Aorta (tissue), 5 donors: ENCODE data around the gene PNPLA8. TPM values are rescaled to one million over a fixed set of nuclear protein-coding genes. Genes with fewer than 3 reads are reported as not detected.
"Not testable (repeated sequence)": the region's sequence is repeated elsewhere in the genome, so short reads cannot be mapped to it uniquely, and the experiment has no call there.

Experiments used
- ATAC-seq: fragments of 200-7000 bp; cut with Tn5 transposase; one replicate; pipeline ENCODE4 v1.9.1; 2022; ENCODE audit warnings: moderate library complexity; ENCODE audit not compliant: low FRiP score
- DNase-seq, 2 donors: peaks; one replicate each; pipeline ENCODE4 v3.0.0-alpha.2; 2020
- H3K27ac ChIP-seq, 2 donors: one replicate each; pipeline ENCODE4 v1.5.1; 2013; ENCODE audit warnings: low read length in 2 of 2, mild to moderate bottlenecking in 2 of 2, moderate library complexity in 2 of 2, control low read depth in 1 of 2, inconsistent platforms in 1 of 2, low read depth in 1 of 2
- H3K27me3 ChIP-seq, 2 donors: one replicate each; pipeline ENCODE4 v1.6.1; 2013; ENCODE audit warnings: control low read depth in 1 of 2, low read length in 1 of 2, mild to moderate bottlenecking in 1 of 2, moderate library complexity in 1 of 2; ENCODE audit not compliant: insufficient read depth in 2 of 2, control insufficient read depth in 1 of 2
- H3K36me3 ChIP-seq, 2 donors: one replicate each; pipeline ENCODE4 v1.6.1; 2013; ENCODE audit warnings: control low read depth in 1 of 2, low read length in 1 of 2, mild to moderate bottlenecking in 1 of 2; ENCODE audit not compliant: insufficient read depth in 2 of 2, control insufficient read depth in 1 of 2
- H3K4me1 ChIP-seq, 2 donors: one replicate each; pipeline ENCODE4 v1.6.1; 2013; ENCODE audit warnings: low read length in 2 of 2, control low read depth in 1 of 2, mild to moderate bottlenecking in 1 of 2, moderate library complexity in 1 of 2; ENCODE audit not compliant: insufficient read depth in 2 of 2, control insufficient read depth in 1 of 2
- H3K4me3 ChIP-seq, 2 donors: one replicate each; pipeline ENCODE4 v1.5.1; 2013; ENCODE audit warnings: low read length in 2 of 2, control low read depth in 1 of 2, mild to moderate bottlenecking in 1 of 2
- H3K9me3 ChIP-seq: one replicate; pipeline ENCODE4 v1.6.1; 2013; ENCODE audit warnings: mild to moderate bottlenecking, low read length; ENCODE audit not compliant: control insufficient read depth
- WGBS, 2 donors: extraction: QIAGEN DNeasy Blood & Tissue Kit; methylation state at CpG; one replicate each; pipeline ENCODE4 v1.1.7; 2013; 5-methylcytosine and 5-hydroxymethylcytosine counted together
- intact Hi-C, 2 donors: fragments of 100-400 bp; cut with DNase I; formaldehyde crosslinking; loops; one replicate each; pipeline versions ENCODE4 v1.14.2 to v1.15.0; 2022
- polyA plus RNA-seq, 2 donors: library from polyadenylated mRNA; stranded (reverse); fragments of 200-250 nt; gene quantifications; one replicate each; pipeline ENCODE4 v1.2.3, GENCODE V29; 2013
- total RNA-seq, 2 donors: library from RNA; stranded (reverse); fragmentation: NEBNext Ultra II Directional; extraction: Animal tissue kit (Norgen Biotek cat#: 25700); gene quantifications; one replicate each; pipeline ENCODE4 v1.2.1, GENCODE V29; 2021
- donor health status: healthy with polysubstance abuse.
- donor health status: Bipolar disorder and iron deficiency.
- donor health status: DM: no; HTN: no; CAD: no.
- donor health status: DM: no; HTN: no; CAD: no.
- donor health status: DM: yes; HTN: yes; CAD: no.

The PNPLA8 gene
- total and polyA plus RNA-seq, 4 donors, result 14.4 to 32.8 (median 23.2) TPM

GRCh38 chr7:108522780-108523179, 3.2 kb downstream of the PNPLA8 start:
- ATAC-seq, result no peak
- no peaks in the 10 kb centered on the region for H3K36me3 ChIP-seq
- H3K4me1 ChIP-seq, result peaks cover 0 to 8% of the 10 kb centered on the region in 2 donors
- no peak for DNase-seq
- no peak overlapping the region for H3K4me3 ChIP-seq
- H3K9me3 ChIP-seq, result no peaks in the 10 kb centered on the region
- intact Hi-C loops, result no loop called here
- no peaks in the 10 kb centered on the region for H3K27me3 ChIP-seq
- 79 to 86% methylated on average over 2 of the region's 2 CpGs for WGBS, 2 donors
- no peak overlapping the region for H3K27ac ChIP-seq

GRCh38 chr7:108517951-108518350, 8.0 kb downstream of the PNPLA8 start:
- Histone ChIP-seq H3K27ac (no peak overlapping the region), H3K4me3 (no peak overlapping the region), H3K36me3 (peaks cover 0 to 2% of the 10 kb centered on the region in 2 donors), H3K27me3 (no peaks in the 10 kb centered on the region), H3K9me3 (no peaks in the 10 kb centered on the region), H3K4me1 (peaks cover 0 to 5% of the 10 kb centered on the region in 2 donors)
- intact Hi-C loops, result no loop called here
- no peak for DNase-seq
- 97 to 98% methylated on average over 3 of the region's 3 CpGs for WGBS, 2 donors
- no peak for ATAC-seq

DNA sequence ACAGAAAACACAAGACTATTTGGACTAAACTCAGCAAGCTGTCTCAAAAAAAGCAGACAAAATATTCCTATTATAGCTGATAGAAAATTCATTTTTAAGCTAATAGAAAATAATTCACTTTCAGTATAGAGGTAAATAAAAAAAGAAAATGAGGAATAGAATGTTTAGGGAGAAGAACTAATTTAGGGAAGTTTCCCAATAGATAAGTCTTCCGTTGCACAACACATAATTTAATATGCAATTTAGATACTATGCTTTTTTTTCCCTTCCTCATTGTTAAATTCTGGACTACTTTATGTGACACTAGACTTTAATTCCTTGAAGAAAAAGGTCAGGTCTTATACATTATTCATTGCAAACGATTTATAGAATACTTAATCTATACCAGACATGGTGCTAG, 10.3 kb downstream of the PNPLA8 start:
- DNase-seq (no peak), ATAC-seq (no peak)
- WGBS, 2 donors, result 89 to 93% methylated on average over 2 of the region's 2 CpGs
- no peaks in the 10 kb centered on the region for H3K9me3 ChIP-seq
- H3K36me3 ChIP-seq, result peaks cover 0 to 2% of the 10 kb centered on the region in 2 donors
- H3K4me1 ChIP-seq, result no peaks in the 10 kb centered on the region
- H3K27me3 ChIP-seq, result no peaks in the 10 kb centered on the region
- no peak overlapping the region for H3K27ac ChIP-seq
- intact Hi-C loops, result no loop called here
- no peak overlapping the region for H3K4me3 ChIP-seq

GRCh38 chr7:108515013-108515412, 10.9 kb downstream of the PNPLA8 start:
- ATAC-seq (no peak), DNase-seq (no peak)
- intact Hi-C loops, result no loop called here
- whole genome bisulfite sequencing, 2 donors, result 16 to 23% methylated on average over 3 of the region's 3 CpGs
- Histone ChIP-seq H3K27ac (no peak overlapping the region), H3K36me3 (peaks cover 0 to 2% of the 10 kb centered on the region in 2 donors), H3K4me1 (no peaks in the 10 kb centered on the region), H3K4me3 (no peak overlapping the region), H3K27me3 (no peaks in the 10 kb centered on the region), H3K9me3 (no peaks in the 10 kb centered on the region)

- Histone ChIP-seq H3K27me3 (no peaks in the 10 kb centered on the region), H3K36me3 (peaks cover 0 to 2% of the 10 kb centered on the region in 2 donors), H3K4me1 (no peaks in the 10 kb centered on the region), H3K4me3 (no peak overlapping the region), H3K9me3 (no peaks in the 10 kb centered on the region), H3K27ac (no peak overlapping the region)
- WGBS, 2 donors, result 82 to 83% methylated on average over 4 of the region's 4 CpGs
- DNase-seq (no peak), ATAC-seq (no peak)
- intact Hi-C loops, result no loop called here
Measured at GRCh38 chr7:108511939-108512338, 14.0 kb downstream of the PNPLA8 start.

DNA sequence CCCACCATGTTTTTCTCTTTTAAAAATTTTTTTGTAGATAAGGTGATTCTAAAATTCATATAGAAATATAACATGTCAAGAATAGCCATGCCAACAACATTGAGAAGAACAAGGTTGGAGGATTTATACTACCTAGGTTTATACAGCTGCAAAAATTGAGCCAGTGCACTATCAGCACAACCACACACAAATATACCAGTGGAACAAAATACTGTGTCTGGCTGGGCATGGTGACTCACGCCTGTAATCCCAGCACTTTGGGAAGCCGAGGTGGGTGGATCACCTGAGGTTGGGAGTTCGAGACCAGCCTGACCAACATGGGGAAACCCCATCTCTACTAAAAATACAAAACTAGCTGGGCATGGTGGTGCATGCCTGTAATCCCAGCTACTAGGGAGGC, 21.4 kb downstream of the PNPLA8 start:
- intact Hi-C loops, result loop anchor here in 1 of 2 donors (10.0 kb wide), 1 partner anchor 50 kb away; the partner anchor contains the start of gene NRCAM
- H3K4me3 ChIP-seq, H3K9me3 ChIP-seq, H3K27ac ChIP-seq, H3K4me1 ChIP-seq, H3K36me3 ChIP-seq, H3K27me3 ChIP-seq, ATAC-seq, DNase-seq: not testable (repeated sequence)
- 98 to 99% methylated on average over 3 of the region's 3 CpGs for WGBS, 2 donors

GRCh38 chr7:108503112-108504026, 22.6 kb downstream of the PNPLA8 start:
- 81 to 82% methylated on average over 5 of the region's 5 CpGs for WGBS, 2 donors
- intact Hi-C loops, result loop anchor here in 1 of 2 donors (10.0 kb wide), 1 partner anchor 49 kb away; the partner anchor contains the start of gene NRCAM
- Histone ChIP-seq H3K36me3 (no peaks in the 10 kb centered on the region), H3K9me3 (no peaks in the 10 kb centered on the region), H3K4me3 (no peak overlapping the region), H3K4me1 (no peaks in the 10 kb centered on the region), H3K27me3 (no peaks in the 10 kb centered on the region), H3K27ac (no peak overlapping the region)
- ATAC-seq (no peak), DNase-seq (no peak)

DNA sequence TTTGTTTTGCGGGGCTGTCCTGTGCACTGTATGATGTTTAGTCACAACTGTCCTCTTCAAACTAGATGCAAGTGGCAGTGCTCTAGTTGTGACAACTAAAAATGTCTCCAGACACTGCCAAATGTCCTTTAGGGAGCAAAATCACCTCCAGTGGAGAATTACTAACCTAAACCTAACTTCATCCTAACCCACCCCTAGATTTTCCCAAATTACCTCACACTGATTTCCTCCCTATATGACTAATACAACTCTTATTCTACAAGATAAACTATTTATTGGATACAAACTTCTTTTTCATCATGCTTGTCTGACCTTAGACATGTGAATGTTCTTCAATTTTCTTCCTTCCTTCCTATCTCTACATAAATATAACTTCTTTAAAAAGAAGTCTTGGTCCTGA, 26.4 kb downstream of the PNPLA8 start:
- Histone ChIP-seq H3K36me3 (no peaks in the 10 kb centered on the region), H3K4me3 (no peak overlapping the region), H3K27me3 (no peaks in the 10 kb centered on the region), H3K27ac (no peak overlapping the region), H3K4me1 (no peaks in the 10 kb centered on the region), H3K9me3 (no peaks in the 10 kb centered on the region)
- WGBS, 2 donors, result 61 to 80% methylated on average over 1 of the region's 1 CpG
- no peak for DNase-seq
- no peak for ATAC-seq
- intact Hi-C loops, result loop anchor here in 1 of 2 donors (5.0 kb wide), 1 partner anchor 317 kb away; no protein-coding TSS in a partner anchor

DNA sequence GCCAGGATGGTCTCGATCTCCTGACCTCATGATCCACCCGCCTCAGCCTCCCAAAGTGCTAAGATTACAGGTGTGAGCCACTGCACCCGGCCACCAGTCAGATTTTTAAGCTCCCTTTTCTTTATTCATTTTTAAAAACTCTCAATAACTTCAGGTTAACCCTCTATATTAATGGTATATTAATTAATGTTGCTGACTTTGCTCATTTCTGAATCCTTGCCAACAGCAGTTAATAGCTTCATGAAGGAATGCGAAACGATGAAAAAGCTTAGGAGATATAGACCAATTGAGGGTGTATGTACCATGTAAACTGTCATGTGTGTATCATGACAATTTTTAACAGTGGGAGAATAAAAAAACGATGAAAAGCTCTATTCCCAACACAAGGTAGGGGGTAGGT, 27.5 kb downstream of the PNPLA8 start:
- Histone ChIP-seq H3K36me3 (no peaks in the 10 kb centered on the region), H3K4me3 (no peak overlapping the region), H3K9me3 (no peaks in the 10 kb centered on the region), H3K27ac (no peak overlapping the region), H3K27me3 (no peaks in the 10 kb centered on the region), H3K4me1 (no peaks in the 10 kb centered on the region)
- WGBS, 2 donors, result 84 to 92% methylated on average over 6 of the region's 6 CpGs
- no peak for ATAC-seq
- intact Hi-C loops, result loop anchor here in 1 of 2 donors (5.0 kb wide), 1 partner anchor 316 kb away; no protein-coding TSS in a partner anchor
- no peak for DNase-seq
